ENCODE results near the gene SHANK1. TPM values are rescaled to one million over a fixed set of nuclear protein-coding genes. Genes with fewer than 3 reads are reported as not detected.
"Not testable (repeated sequence)": the region's sequence is repeated elsewhere in the genome, so short reads cannot be mapped to it uniquely, and the experiment has no call there.

Gene SHANK1
- total RNA-seq (2014; rRNA removed; shearing (Covaris generic)), result 0.03 TPM in 2 replicates
- total RNA-seq (2022), result 10.7 and 13.1 TPM in 2 replicates
- percentile 28 among the genes with signal in this experiment for Bru-seq, nascent RNA
- BruChase-seq, experiment 1, labeled RNA remaining after a 6-hour chase, result percentile 31 among the genes with signal in this experiment
- BruChase-seq, experiment 2, labeled RNA remaining after a 2-hour chase, result percentile 24 among the genes with signal in this experiment
- long read RNA-seq, partial matches to known transcripts, result 1 of 5 reads
- long read RNA-seq, other reads (novel, unspliced or antisense), result 4 of 5 reads

GRCh38 chr19:50719566-50719965 is at the start of gene SHANK1:
SHANK1 (minus strand) TSS chr19:50719802; CDS start chr19:50716919, 2,883 bp downstream.
- ChIA-PET CTCF (ENCODE audit: unreplicated experiment) (no interaction called here), POLR2A (no interaction called here)
- Histone ChIP-seq H3K9me3 (ENCODE audit: low read length) (no peaks in the 10 kb centered on the region), H3K9me2 (ENCODE audit: insufficient read depth, low read length) (no peaks in the 10 kb centered on the region), H3K79me2 (ENCODE audit: insufficient read depth, low read depth, low read length) (no peaks in the 10 kb centered on the region), H2AFZ (ENCODE audit: low read length) (no peak within 1 kb of the TSS), H3K36me3 (ENCODE audit: insufficient read depth, low read length) (no peaks in the 10 kb centered on the region), H3K4me3 (ENCODE audit: low read depth, low read length, poor library complexity, severe bottlenecking) (no peak within 1 kb of the TSS), H3K4me1 (ENCODE audit: insufficient read depth, low read length, poor library complexity, severe bottlenecking) (peaks cover 21% of the 10 kb centered on the region), H3K4me2 (ENCODE audit: low read length) (peak within 1 kb of the TSS; percentile 55; the same call in 1 of the 2 replicates), H4K20me1 (ENCODE audit: insufficient read depth, low read length) (no peaks in the 10 kb centered on the region), H3K27ac (ENCODE audit: low read depth, low read length, poor library complexity, severe bottlenecking) (no peak within 1 kb of the TSS)
- DNase-seq (ENCODE audit: low spot score), result no peak
- no peak for TF ChIP-seq CTCF (conservative IDR thresholded peaks at IDR 0.05; ENCODE audit: low read length)
- TF ChIP-seq EZH2phosphoT487 (IDR thresholded peaks at IDR 0.05; ENCODE audit: borderline replicate concordance, low read depth, low read length), result no peak
- BruUV-seq (replicated peaks), result no TSS peak
- intact Hi-C loops (cut with micrococcal nuclease; ENCODE audit: unreplicated experiment), result no loop called here

GRCh38 chr19:50768277-50768676 is 48.7 kb upstream of the SHANK1 start:
- intact Hi-C loops (cut with micrococcal nuclease; ENCODE audit: unreplicated experiment), result no loop called here
- CTCF ChIA-PET (ENCODE audit: unreplicated experiment), result no interaction called here
- TF ChIP-seq CTCF (conservative IDR thresholded peaks at IDR 0.05; ENCODE audit: low read length) (no peak), EZH2phosphoT487 (IDR thresholded peaks at IDR 0.05; ENCODE audit: borderline replicate concordance, low read depth, low read length) (no peak)
- POLR2A ChIA-PET, result no interaction called here
- Histone ChIP-seq H3K79me2 (ENCODE audit: insufficient read depth, low read depth, low read length) (no peaks in the 10 kb centered on the region), H3K4me2 (ENCODE audit: low read length) (no peak overlapping the region), H2AFZ (ENCODE audit: low read length) (no peak overlapping the region), H3K4me3 (ENCODE audit: low read depth, low read length, poor library complexity, severe bottlenecking) (no peak overlapping the region), H3K9me2 (ENCODE audit: insufficient read depth, low read length) (no peaks in the 10 kb centered on the region), H4K20me1 (ENCODE audit: insufficient read depth, low read length) (no peaks in the 10 kb centered on the region), H3K4me1 (ENCODE audit: insufficient read depth, low read length, poor library complexity, severe bottlenecking) (no peaks in the 10 kb centered on the region), H3K36me3 (ENCODE audit: insufficient read depth, low read length) (no peaks in the 10 kb centered on the region), H3K27ac (ENCODE audit: low read depth, low read length, poor library complexity, severe bottlenecking) (no peak overlapping the region), H3K9me3 (ENCODE audit: low read length) (peaks cover 6% of the 10 kb centered on the region; the same call in 1 of the 2 replicates)
- no TSS peak for BruUV-seq (replicated peaks)
- DNase-seq (ENCODE audit: low spot score), result no peak

GRCh38 chr19:50767263-50767662 is 47.7 kb upstream of the SHANK1 start:
- H3K36me3 ChIP-seq (ENCODE audit: insufficient read depth, low read length); CTCF ChIA-PET (ENCODE audit: unreplicated experiment); H3K4me2 ChIP-seq (ENCODE audit: low read length); H3K9me2 ChIP-seq (ENCODE audit: insufficient read depth, low read length); H2AFZ ChIP-seq (ENCODE audit: low read length); BruUV-seq (replicated peaks); H3K79me2 ChIP-seq (ENCODE audit: insufficient read depth, low read depth, low read length); H3K27ac ChIP-seq (ENCODE audit: low read depth, low read length, poor library complexity, severe bottlenecking); DNase-seq (ENCODE audit: low spot score); H4K20me1 ChIP-seq (ENCODE audit: insufficient read depth, low read length); intact Hi-C loops (cut with micrococcal nuclease; ENCODE audit: unreplicated experiment); H3K4me1 ChIP-seq (ENCODE audit: insufficient read depth, low read length, poor library complexity, severe bottlenecking); H3K4me3 ChIP-seq (ENCODE audit: low read depth, low read length, poor library complexity, severe bottlenecking); H3K9me3 ChIP-seq (ENCODE audit: low read length); POLR2A ChIA-PET: not testable (repeated sequence)

GRCh38 chr19:50766746-50767145 is 47.1 kb upstream of the SHANK1 start:
- H3K9me2 ChIP-seq (ENCODE audit: insufficient read depth, low read length); H3K27ac ChIP-seq (ENCODE audit: low read depth, low read length, poor library complexity, severe bottlenecking); H3K4me2 ChIP-seq (ENCODE audit: low read length); BruUV-seq (replicated peaks); CTCF ChIA-PET (ENCODE audit: unreplicated experiment); H3K4me3 ChIP-seq (ENCODE audit: low read depth, low read length, poor library complexity, severe bottlenecking); H3K36me3 ChIP-seq (ENCODE audit: insufficient read depth, low read length); H3K79me2 ChIP-seq (ENCODE audit: insufficient read depth, low read depth, low read length); POLR2A ChIA-PET; H2AFZ ChIP-seq (ENCODE audit: low read length); DNase-seq (ENCODE audit: low spot score); intact Hi-C loops (cut with micrococcal nuclease; ENCODE audit: unreplicated experiment); H3K4me1 ChIP-seq (ENCODE audit: insufficient read depth, low read length, poor library complexity, severe bottlenecking); H4K20me1 ChIP-seq (ENCODE audit: insufficient read depth, low read length); H3K9me3 ChIP-seq (ENCODE audit: low read length): not testable (repeated sequence)

Data from OCI-LY7 (cell line).